Urinary bladder (tissue), 4 donors: ENCODE results near the gene ENO3. TPM values are rescaled to one million over a fixed set of nuclear protein-coding genes. Genes with fewer than 3 reads are reported as not detected.

Experiments
- DNase-seq: peaks from one replicate; pipeline ENCODE4 v3.0.0-alpha.2; 2015; ENCODE audit errors: extremely low spot score
- H3K27ac ChIP-seq: one replicate; pipeline ENCODE4 v1.5.1; 2013; ENCODE audit warnings: low read depth, mild to moderate bottlenecking, moderate library complexity
- H3K36me3 ChIP-seq: one replicate; pipeline ENCODE4 v1.6.1; 2013; ENCODE audit warnings: mild to moderate bottlenecking, moderate library complexity; ENCODE audit not compliant: insufficient read depth
- H3K4me1 ChIP-seq: one replicate; pipeline ENCODE4 v1.6.1; 2013; ENCODE audit warnings: mild to moderate bottlenecking, moderate library complexity; ENCODE audit not compliant: insufficient read depth
- H3K4me3 ChIP-seq: one replicate; pipeline ENCODE4 v1.5.1; 2013; ENCODE audit warnings: low read depth, low read length
- WGBS: extraction: QIAGEN DNeasy Blood & Tissue Kit; methylation state at CpG from one replicate; pipeline ENCODE4 v1.1.7; 2013; 5-methylcytosine and 5-hydroxymethylcytosine counted together
- polyA plus RNA-seq: library from polyadenylated mRNA; stranded (reverse); fragments of 200-250 nt; gene quantifications from one replicate; pipeline ENCODE4 v1.2.3, GENCODE V29; 2013
- total RNA-seq: library from RNA; depleted of rRNA; stranded (reverse); fragments of >200 nt; gene quantifications from one replicate; pipeline ENCODE4 v1.2.3, GENCODE V29; 2014
- donor health status: healthy with polysubstance abuse.
- donor health status: healthy.

Gene ENO3
- total and polyA plus RNA-seq, 2 donors, result 6.3 to 31.5 TPM

DNA sequence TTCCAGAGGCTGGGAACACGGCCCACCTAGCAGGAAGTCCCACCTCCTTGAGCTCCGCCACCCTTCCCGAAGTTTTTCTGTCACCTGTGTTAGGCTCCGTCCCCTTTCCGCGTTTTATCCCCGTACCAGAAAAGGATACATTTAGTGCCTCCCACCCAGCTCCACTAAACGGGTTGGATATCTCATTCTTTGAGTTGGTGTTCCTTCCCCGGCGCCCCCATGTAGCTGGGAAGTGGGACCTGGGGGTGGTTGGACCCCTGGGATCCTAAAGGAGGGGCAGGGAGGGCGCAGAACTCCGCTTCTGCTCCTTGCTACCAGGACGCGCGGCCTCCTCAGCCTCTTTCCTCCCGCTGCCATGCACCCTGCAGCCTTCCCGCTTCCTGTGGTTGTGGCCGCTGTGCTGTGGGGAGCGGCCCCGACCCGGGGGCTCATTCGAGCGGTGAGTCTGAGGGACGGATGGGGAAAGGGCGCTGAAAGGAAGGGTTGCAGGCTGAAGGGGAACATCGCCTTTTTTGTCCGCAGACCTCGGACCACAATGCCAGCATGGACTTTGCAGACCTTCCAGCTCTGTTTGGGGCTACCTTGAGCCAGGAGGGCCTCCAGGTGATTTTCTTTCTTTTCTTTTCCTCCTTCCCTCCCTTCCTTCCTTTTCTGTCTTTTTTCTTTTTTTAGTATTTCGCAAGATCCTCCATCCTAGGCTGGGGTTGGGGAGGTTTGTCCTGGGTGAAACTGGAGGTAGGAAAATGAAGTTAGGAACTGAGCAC is 10.2 kb upstream of the ENO3 start:
- 1% methylated on average over 29 of the region's 29 CpGs for WGBS
- DNase-seq, result no peak
- H3K36me3 ChIP-seq, result peaks cover 3% of the 10 kb centered on the region
- H3K4me1 ChIP-seq, result no peaks in the 10 kb centered on the region
- H3K27ac ChIP-seq, result peak overlapping the region; percentile 94
- H3K4me3 ChIP-seq, result peak overlapping the region; percentile 76

DNA sequence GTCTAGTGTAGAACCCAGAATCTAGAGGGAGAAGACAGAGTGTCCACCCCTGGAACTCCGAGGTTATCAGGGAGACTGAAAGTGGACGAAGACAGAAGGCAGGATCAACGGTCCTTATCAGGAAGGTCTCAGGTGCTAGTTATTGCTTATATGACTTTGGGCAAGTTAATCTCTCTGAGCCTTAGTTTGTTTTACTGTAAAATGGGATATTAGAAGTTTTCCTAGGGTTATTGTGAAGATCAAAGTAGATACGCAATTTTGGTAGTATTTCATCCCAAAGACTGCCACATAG is 9.7 kb upstream of the ENO3 start:
- WGBS, result 57% methylated on average over 4 of the region's 4 CpGs
- Histone ChIP-seq H3K27ac (no peak overlapping the region), H3K4me3 (peak overlapping the region; percentile 76), H3K36me3 (peaks cover 3% of the 10 kb centered on the region), H3K4me1 (no peaks in the 10 kb centered on the region)
- no peak for DNase-seq

DNA sequence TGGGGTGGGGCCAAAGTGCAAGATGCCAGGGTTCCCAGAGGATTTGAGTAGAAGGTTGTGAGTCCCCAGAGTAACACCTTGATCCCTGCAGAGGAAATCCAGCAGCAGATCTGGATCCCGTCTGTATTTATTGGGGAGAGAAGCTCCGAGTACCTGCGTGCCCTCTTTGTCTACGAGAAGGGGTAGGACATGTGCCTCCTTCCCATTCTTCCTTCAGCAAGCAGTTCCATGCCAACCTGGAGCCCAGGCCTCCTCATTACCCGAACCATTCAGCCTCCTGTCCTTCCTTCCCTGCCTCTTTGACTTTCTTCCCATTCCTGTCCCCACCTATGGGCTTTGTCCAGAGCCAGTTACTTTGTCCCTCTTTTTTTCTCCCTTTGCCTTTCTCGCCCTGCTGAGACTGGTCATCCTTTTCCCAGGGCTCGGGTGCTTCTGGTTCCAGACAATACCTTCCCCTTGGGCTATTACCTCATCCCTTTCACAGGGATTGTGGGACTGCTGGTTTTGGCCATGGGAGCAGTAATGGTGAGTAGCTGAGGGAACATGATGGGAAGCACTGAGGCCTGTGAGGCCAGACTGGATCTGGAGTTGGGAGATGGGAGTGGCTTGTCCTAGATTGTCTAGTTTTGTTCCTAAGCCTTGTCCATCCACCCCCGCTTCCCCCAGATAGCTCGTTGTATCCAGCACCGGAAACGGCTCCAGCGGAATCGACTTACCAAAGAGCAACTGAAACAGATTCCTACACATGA is 8.0 kb upstream of the ENO3 start:
- Histone ChIP-seq H3K27ac (no peak overlapping the region), H3K4me1 (no peaks in the 10 kb centered on the region), H3K36me3 (peaks cover 3% of the 10 kb centered on the region), H3K4me3 (no peak overlapping the region)
- no peak for DNase-seq
- WGBS, result 72% methylated on average over 13 of the region's 13 CpGs

DNA sequence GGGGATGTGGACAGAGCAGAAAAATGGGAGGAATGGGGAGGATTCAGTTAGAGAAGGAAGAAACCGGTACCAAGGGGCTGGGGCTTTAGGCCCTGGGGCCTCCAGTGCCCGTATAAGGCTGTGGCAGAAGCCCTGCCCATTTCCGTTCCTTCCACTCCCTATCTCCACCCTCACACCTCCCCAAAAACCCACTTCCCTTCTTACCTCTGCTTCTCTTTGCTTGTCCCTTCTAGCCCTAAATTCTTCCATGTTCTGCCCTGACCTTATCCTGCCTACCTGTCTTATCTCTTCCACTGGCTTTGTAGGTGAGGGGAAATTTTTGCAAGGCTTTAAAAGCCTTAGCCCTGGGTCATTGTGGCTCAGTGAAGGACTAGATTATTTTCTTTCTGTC is 6.8 kb upstream of the ENO3 start:
- WGBS, result 37% methylated on average over 3 of the region's 3 CpGs
- H3K4me3 ChIP-seq, result no peak overlapping the region
- DNase-seq, result no peak
- H3K27ac ChIP-seq, result no peak overlapping the region
- peaks cover 3% of the 10 kb centered on the region for H3K36me3 ChIP-seq
- no peaks in the 10 kb centered on the region for H3K4me1 ChIP-seq

DNA sequence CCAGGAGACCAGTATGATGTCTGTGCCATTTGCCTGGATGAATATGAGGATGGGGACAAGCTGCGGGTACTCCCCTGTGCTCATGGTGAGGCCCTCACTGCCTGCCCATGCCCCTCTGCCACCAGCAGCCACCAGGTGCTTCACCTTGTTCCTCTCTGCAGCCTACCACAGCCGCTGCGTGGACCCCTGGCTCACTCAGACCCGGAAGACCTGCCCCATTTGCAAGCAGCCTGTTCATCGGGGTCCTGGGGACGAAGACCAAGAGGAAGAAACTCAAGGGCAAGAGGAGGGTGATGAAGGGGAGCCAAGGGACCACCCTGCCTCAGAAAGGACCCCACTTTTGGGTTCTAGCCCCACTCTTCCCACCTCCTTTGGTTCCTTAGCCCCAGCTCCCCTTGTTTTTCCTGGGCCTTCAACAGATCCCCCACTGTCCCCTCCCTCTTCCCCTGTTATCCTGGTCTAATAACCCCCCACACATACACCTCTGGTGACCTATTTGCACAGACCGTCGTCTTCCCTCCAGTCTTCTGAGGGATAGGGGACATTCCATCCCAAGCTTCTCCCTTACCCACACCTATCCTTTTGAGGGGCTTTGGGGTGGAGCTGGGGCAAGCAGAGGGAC is 6.3 kb upstream of the ENO3 start:
- H3K4me3 ChIP-seq, result no peak overlapping the region
- WGBS, result 66% methylated on average over 8 of the region's 8 CpGs
- H3K27ac ChIP-seq, result peak overlapping the region; percentile 47
- H3K4me1 ChIP-seq, result no peaks in the 10 kb centered on the region
- H3K36me3 ChIP-seq, result peaks cover 3% of the 10 kb centered on the region
- no peak for DNase-seq

DNA sequence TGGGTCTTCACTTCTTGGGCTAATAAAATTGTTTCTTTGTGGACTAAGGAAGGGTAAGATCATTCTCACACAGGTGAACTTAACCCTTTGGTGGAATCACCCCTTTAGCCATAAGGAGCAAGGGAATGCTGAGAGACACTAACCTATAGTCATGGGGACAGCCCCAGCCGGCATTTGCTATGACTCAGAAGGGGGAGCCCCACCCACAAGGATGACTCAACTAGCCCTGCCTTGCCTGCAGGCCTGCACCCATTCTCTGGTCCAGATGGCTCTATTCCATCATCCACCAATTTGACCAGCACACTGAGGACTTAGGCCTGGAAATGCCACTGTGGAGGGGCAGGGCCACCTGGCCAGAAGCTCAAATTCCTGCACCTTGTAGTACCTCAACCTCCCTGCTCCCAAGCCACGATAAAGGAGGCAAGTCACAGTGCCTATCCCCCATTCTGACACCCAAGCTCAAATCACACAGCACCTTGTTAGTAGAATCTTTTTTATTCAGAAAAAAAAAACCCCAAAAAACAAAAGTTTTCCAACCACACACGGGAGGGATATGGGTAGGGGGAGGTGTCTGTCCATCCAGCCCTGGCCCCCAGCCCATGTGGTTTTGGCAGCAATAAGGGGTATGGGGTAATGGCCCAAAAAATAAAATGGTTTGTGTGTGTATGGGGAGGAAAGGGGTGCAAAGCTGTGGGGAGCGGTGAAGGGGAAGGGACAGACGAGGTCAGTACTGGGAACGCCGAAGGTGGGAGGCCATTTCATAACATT is 5.6 kb upstream of the ENO3 start:
- peak overlapping the region; percentile 61 for H3K27ac ChIP-seq
- H3K4me3 ChIP-seq, result no peak overlapping the region
- no peaks in the 10 kb centered on the region for H3K4me1 ChIP-seq
- H3K36me3 ChIP-seq, result peaks cover 3% of the 10 kb centered on the region
- 41% methylated on average over 7 of the region's 7 CpGs for WGBS
- DNase-seq, result no peak

DNA sequence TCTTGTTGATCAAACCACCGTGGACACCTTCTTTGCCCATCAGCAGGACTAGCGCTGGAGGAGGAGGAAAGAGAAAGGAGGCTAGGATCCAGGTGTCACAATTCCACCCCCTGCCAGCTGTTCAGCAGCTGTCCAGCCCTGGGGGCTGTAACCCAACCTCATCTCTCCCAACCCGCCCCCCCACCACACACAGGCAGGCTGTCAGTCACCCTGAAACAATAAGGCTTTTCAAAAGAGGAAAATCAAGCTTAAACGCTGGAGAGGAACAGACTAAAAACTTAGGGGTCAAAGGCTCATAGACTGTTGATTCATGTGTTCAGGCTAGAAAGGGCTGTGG is 5.0 kb upstream of the ENO3 start:
- Histone ChIP-seq H3K4me3 (no peak overlapping the region), H3K27ac (peak overlapping the region; percentile 61), H3K36me3 (peaks cover 3% of the 10 kb centered on the region), H3K4me1 (no peaks in the 10 kb centered on the region)
- no peak for DNase-seq
- 39% methylated on average over 4 of the region's 4 CpGs for WGBS

DNA sequence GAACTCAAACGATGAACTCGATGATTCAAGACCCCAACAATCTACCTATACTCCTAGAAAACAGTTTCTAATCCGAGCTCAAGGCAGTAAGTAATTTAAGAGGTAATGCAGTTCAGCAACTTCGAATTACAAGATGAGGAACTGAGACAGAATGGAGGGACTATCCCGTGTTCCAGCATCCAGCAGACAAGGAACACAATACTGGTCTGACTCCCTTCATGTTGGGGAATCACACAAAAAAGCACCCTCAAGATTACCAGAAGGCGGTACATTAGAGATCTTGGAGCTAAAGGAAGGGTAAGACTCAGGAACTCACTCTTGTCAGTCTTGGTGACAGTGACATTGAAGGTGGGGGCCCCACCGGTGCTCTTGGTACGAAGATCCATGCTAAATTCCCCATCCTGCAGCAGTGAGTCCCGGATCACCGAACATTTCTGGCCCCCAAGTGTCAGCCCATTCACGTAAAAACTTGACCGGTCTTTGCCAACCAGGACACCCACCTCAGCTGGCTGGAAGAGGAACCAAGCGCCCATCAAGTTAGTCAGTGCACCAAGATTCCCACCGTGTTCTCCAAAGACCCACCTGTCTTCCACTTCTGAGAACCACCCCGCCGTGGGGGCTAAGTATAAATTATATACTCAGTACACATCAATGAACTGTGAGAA is 4.5 kb upstream of the ENO3 start:
- Histone ChIP-seq H3K4me3 (peak overlapping the region; percentile 97), H3K36me3 (peaks cover 3% of the 10 kb centered on the region), H3K27ac (no peak overlapping the region), H3K4me1 (no peaks in the 10 kb centered on the region)
- WGBS, result 30% methylated on average over 16 of the region's 16 CpGs
- DNase-seq, result no peak

DNA sequence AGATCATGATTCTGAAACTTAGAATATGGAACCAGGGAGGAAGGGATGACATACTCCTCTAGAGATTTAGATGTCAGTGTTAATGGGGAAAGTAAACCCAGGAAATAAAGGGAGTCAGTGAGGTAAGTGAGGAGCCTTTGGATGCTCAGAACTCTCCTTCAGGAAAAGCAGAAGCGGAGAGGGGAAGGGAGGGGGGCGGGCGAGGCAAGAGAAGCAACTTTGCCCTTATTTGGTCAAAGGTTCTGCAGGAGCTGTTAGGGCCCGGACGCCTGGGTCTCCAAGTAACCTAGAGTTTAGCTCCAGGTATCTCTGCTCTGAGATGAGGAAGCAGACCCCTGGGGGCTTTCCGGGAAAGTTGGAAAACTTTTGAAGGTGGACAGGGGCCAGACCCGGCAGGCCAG is 3.9 kb upstream of the ENO3 start:
- no peak for DNase-seq
- H3K4me3 ChIP-seq, result peak overlapping the region; percentile 97
- peaks cover 3% of the 10 kb centered on the region for H3K36me3 ChIP-seq
- peak overlapping the region; percentile 57 for H3K27ac ChIP-seq
- 1% methylated on average over 7 of the region's 7 CpGs for WGBS
- no peaks in the 10 kb centered on the region for H3K4me1 ChIP-seq

DNA sequence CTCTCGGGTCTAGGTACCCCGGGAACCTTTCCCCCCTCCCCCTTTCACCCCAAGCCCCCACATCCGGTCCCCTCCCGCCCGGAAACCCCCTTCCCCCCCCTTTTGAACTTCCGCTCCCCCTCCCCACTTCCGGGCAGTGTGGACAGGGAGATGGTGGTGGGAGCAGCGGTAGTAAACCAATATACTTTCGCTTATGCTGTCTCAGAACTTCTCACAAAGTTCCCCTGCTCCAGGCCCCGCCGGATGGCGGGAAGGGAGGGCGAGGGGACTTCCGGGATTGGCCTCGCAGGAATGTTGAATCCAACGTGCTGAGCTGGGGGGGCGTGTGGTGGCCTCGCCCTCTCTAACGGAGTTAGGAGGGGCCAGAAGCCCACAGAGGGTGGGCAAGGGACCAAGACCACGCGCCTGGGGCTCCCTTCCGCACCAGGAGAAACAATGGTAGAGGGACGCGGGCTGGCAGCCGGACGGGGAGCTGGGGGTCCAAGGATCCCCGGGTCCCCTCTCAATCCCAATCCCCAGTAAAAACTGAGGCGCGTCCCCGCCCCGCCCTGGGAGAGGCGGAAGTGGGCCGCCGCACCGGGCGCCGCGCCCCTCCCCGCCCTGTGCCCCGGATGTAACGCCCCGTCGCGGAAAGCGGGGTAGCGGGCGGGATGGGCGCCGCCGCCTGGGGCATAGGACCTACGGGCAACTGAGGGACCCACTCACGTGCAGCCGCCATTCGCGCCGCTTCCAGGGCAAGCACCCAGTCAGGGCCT is 3.3 kb upstream of the ENO3 start:
- DNase-seq, result no peak
- WGBS, result under 1% methylated on average over 56 of the region's 56 CpGs
- Histone ChIP-seq H3K4me1 (no peaks in the 10 kb centered on the region), H3K27ac (peak overlapping the region; percentile 99), H3K4me3 (peak overlapping the region; percentile 97), H3K36me3 (peaks cover 3% of the 10 kb centered on the region)

DNA sequence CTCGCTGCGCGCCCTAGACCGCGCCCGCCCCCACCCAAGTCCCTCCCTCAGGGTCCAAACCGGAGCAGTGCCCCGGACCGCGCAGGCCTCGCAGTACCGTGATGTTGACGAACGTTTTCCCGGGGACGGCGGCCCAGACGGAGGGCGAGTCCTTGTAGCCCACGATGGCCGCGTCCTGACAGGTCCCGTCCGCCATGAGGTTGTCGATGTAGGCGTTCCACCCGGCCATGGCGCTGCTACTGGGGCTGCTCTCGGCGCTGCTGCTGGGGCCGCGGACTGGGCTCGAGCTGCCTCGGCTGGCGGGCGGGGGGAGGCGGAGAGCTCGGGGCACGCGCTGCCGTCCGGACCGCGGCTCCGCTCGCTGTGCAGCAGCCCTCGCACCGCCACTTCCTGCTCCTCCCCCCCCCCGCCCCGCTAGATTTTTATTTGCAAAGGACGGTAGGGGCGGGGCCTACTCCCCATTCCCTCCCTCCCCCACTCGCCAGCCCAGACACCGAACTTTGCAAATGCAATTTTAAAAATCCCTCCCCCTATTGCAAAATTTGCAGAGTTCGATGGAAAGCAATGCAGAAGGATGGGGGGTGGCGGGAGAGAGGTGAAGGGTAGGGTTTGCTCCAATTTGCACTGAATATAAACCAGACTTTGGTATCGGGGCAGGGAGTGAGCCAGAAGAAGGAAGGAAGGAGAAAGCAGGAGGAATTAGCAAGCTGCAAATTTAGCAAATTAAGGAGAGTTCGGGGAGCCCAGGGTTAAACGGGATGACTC is 2.6 kb upstream of the ENO3 start, which contains the start of gene PFN1:
TSS of gene PFN1 (minus strand) at position 365 of the 765 bp plus-strand sequence. CDS start at position 229, 136 bp downstream.
- H3K27ac ChIP-seq, result peak within 1 kb of the TSS; percentile 99
- under 1% methylated on average over 59 of the region's 59 CpGs for WGBS
- DNase-seq, result peak; percentile 81
- peak within 1 kb of the TSS; percentile 97 for H3K4me3 ChIP-seq
- no peaks in the 10 kb centered on the region for H3K4me1 ChIP-seq
- peaks cover 2% of the 10 kb centered on the region for H3K36me3 ChIP-seq

DNA sequence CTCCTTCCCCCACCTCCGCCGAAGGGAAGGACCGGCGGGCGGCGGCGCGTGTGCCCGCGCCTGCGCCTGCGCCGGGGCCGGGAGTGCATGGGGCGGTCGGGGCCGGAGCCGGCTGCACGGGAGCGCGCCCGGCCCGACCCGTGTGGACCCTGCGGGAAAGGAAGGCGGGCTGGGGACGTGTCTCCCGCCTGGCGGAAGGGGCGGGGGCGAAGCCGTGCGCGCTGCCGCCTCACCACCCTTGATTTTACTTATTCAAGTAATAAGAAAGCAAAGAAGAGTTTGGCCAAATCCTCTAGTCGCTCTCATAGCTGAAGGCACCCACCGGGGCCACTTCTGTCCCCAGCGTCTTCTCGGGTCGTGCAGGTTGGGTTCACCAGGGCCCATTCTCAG is 2.0 kb upstream of the ENO3 start:
- Histone ChIP-seq H3K4me1 (no peaks in the 10 kb centered on the region), H3K4me3 (peak overlapping the region; percentile 97), H3K36me3 (no peaks in the 10 kb centered on the region), H3K27ac (peak overlapping the region; percentile 99)
- DNase-seq, result no peak
- under 1% methylated on average over 40 of the region's 40 CpGs for WGBS
